HEK293 (cell line): ENCODE results near the gene GLIS1.
A peak's percentile ranks its signal among the peaks of the same experiment; 100 is the strongest.

Source experiments
- BCL11A ChIP-seq: fragments of 450-650 bp; formaldehyde crosslinking; IDR thresholded peaks from 2 replicates; pipeline ENCODE4 v1.5.1; 2016; ENCODE audit warnings: low read depth, missing biosample characterization, missing genetic modification characterization
- GLI2 ChIP-seq: fragments of 450-650 bp; formaldehyde crosslinking; IDR thresholded peaks from 2 replicates; pipeline ENCODE4; 2017; ENCODE audit warnings: missing biosample characterization, missing genetic modification characterization, low read depth, borderline replicate concordance
- KLF1 ChIP-seq: fragments of 450-650 bp; formaldehyde crosslinking; IDR thresholded peaks from 2 replicates; pipeline ENCODE4 v1.5.1; 2016; ENCODE audit warnings: missing biosample characterization, missing genetic modification characterization
- KLF7 ChIP-seq: fragments of 450-650 bp; formaldehyde crosslinking; IDR thresholded peaks from 2 replicates; pipeline ENCODE4 v1.5.1; 2016; ENCODE audit warnings: missing biosample characterization, missing genetic modification characterization, borderline replicate concordance
- PRDM1 ChIP-seq: fragments of 450-650 bp; formaldehyde crosslinking; IDR thresholded peaks from 2 replicates; pipeline ENCODE4; 2016; ENCODE audit warnings: missing biosample characterization, missing genetic modification characterization
- SP3 ChIP-seq: fragments of 450-650 bp; formaldehyde crosslinking; IDR thresholded peaks from 2 replicates; pipeline ENCODE4 v1.5.1; 2016; ENCODE audit warnings: missing biosample characterization, missing genetic modification characterization
- WT1 ChIP-seq: fragments of 450-650 bp; formaldehyde crosslinking; IDR thresholded peaks from 2 replicates; pipeline ENCODE4 v1.5.1; 2016; ENCODE audit warnings: missing biosample characterization, missing genetic modification characterization
- YY1 ChIP-seq: fragments of 450-650 bp; formaldehyde crosslinking; IDR thresholded peaks from 2 replicates; pipeline ENCODE4 v1.5.1; 2018; ENCODE audit warnings: missing biosample characterization, missing genetic modification characterization
- ZBTB17 ChIP-seq: fragments of 450-650 bp; formaldehyde crosslinking; IDR thresholded peaks from 2 replicates; pipeline ENCODE4 v1.5.1; 2016; ENCODE audit warnings: missing biosample characterization, missing genetic modification characterization
- ZFP41 ChIP-seq: fragments of 450-650 bp; formaldehyde crosslinking; IDR thresholded peaks from 2 replicates; pipeline ENCODE4 v1.5.1; 2016; ENCODE audit warnings: missing biosample characterization, missing genetic modification characterization, borderline replicate concordance
- ZFP69B ChIP-seq: fragments of 450-650 bp; formaldehyde crosslinking; IDR thresholded peaks from 2 replicates; pipeline ENCODE4 v1.5.1; 2016; ENCODE audit warnings: missing biosample characterization, missing genetic modification characterization
- ZNF2 ChIP-seq: fragments of 450-650 bp; formaldehyde crosslinking; IDR thresholded peaks from 2 replicates; pipeline ENCODE4 v1.5.1; 2016; ENCODE audit warnings: missing biosample characterization, missing genetic modification characterization
- ZNF394 ChIP-seq: fragments of 450-650 bp; formaldehyde crosslinking; IDR thresholded peaks from 2 replicates; pipeline ENCODE4 v1.5.1; 2016; ENCODE audit warnings: missing biosample characterization, missing genetic modification characterization, mild to moderate bottlenecking, moderate library complexity, borderline replicate concordance
- ZNF521 ChIP-seq: fragments of 450-650 bp; formaldehyde crosslinking; IDR thresholded peaks from 2 replicates; pipeline ENCODE4 v1.5.1; 2017; ENCODE audit warnings: missing biosample characterization, mild to moderate bottlenecking, missing genetic modification characterization
- ZNF707 ChIP-seq: fragments of 450-650 bp; formaldehyde crosslinking; IDR thresholded peaks from 2 replicates; pipeline ENCODE4 v1.5.1; 2016; ENCODE audit warnings: missing biosample characterization, missing genetic modification characterization
- ZNF777 ChIP-seq: fragments of 450-650 bp; formaldehyde crosslinking; IDR thresholded peaks from 2 replicates; pipeline ENCODE4 v1.5.1; 2017; ENCODE audit warnings: missing biosample characterization, missing genetic modification characterization, borderline replicate concordance
- TF ChIP-seq, protein P1 (sequence below): fragments of 450-650 bp; formaldehyde crosslinking; conservative IDR thresholded peaks from 2 replicates; pipeline ENCODE4 v1.5.1; 2016; ENCODE audit warnings: low read depth, missing biosample characterization, missing genetic modification characterization
- TF ChIP-seq, protein P2 (sequence below): fragments of 450-650 bp; formaldehyde crosslinking; IDR thresholded peaks from 2 replicates; pipeline ENCODE4; 2016; ENCODE audit warnings: missing biosample characterization, missing genetic modification characterization
- TF ChIP-seq, protein P3 (sequence below): fragments of 450-650 bp; formaldehyde crosslinking; IDR thresholded peaks from 2 replicates; pipeline ENCODE4 v1.5.1; 2016; ENCODE audit warnings: missing biosample characterization, missing genetic modification characterization
- TF ChIP-seq, protein P4 (sequence below): fragments of 450-650 bp; formaldehyde crosslinking; IDR thresholded peaks from 2 replicates; pipeline ENCODE4 v1.5.1; 2017; ENCODE audit warnings: missing biosample characterization, missing genetic modification characterization
- TF ChIP-seq, protein P5 (sequence below): fragments of 450-650 bp; formaldehyde crosslinking; IDR thresholded peaks from 2 replicates; pipeline ENCODE4 v1.5.1; 2016; ENCODE audit warnings: missing biosample characterization, missing genetic modification characterization, borderline replicate concordance
- TF ChIP-seq, protein P6 (sequence below): fragments of 450-650 bp; formaldehyde crosslinking; IDR thresholded peaks from 2 replicates; pipeline ENCODE4 v1.5.1; 2016; ENCODE audit warnings: missing biosample characterization, missing genetic modification characterization, borderline replicate concordance

GLIS1 gene

DNA sequence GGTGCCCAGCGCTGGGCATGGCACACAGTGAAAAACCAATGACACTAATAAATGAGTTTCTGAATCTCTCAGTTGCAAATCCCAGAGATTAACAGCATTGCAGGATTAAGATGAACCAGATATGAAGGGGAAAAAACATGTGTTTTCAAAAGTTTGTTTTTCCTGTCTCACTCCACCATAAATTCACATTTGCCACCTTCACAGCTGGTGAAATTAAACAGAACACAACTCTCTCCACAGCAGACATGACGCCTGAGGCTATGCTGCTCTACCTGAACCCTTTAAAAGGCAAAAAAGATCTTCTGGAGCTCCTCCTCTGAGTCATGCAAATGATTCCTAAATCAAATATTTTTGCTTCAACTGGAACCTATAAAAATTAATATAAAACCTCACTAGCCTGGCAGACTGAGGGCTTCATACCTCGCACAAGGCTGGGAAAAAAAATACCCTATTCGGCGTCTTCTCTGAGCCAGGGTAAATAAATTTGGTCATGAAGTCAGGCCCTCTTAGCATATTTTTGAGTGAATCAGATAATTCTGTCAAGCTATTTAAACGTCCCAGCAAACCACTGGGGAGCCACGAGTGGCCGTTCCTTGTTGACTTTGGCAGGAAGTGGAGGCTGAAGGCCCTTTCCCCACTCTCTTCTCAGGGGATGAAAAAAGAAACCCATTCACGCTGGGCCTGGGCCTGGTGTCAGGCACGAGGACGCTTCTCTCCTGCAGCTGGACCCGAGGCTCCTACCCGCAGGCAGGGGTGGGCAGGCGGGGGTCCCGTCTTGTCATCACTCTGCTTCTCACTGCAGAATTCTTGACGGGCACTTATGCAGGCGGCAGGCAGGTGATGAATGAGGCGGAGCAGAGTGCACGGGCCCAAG, 226.8 kb downstream of the GLIS1 start (continued):
- TF ChIP-seq, protein P1, sequence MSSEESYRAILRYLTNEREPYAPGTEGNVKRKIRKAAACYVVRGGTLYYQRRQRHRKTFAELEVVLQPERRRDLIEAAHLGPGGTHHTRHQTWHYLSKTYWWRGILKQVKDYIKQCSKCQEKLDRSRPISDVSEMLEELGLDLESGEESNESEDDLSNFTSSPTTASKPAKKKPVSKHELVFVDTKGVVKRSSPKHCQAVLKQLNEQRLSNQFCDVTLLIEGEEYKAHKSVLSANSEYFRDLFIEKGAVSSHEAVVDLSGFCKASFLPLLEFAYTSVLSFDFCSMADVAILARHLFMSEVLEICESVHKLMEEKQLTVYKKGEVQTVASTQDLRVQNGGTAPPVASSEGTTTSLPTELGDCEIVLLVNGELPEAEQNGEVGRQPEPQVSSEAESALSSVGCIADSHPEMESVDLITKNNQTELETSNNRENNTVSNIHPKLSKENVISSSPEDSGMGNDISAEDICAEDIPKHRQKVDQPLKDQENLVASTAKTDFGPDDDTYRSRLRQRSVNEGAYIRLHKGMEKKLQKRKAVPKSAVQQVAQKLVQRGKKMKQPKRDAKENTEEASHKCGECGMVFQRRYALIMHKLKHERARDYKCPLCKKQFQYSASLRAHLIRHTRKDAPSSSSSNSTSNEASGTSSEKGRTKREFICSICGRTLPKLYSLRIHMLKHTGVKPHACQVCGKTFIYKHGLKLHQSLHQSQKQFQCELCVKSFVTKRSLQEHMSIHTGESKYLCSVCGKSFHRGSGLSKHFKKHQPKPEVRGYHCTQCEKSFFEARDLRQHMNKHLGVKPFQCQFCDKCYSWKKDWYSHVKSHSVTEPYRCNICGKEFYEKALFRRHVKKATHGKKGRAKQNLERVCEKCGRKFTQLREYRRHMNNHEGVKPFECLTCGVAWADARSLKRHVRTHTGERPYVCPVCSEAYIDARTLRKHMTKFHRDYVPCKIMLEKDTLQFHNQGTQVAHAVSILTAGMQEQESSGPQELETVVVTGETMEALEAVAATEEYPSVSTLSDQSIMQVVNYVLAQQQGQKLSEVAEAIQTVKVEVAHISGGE (tag by site-specific recombination): no peak
- TF ChIP-seq, protein P2, sequence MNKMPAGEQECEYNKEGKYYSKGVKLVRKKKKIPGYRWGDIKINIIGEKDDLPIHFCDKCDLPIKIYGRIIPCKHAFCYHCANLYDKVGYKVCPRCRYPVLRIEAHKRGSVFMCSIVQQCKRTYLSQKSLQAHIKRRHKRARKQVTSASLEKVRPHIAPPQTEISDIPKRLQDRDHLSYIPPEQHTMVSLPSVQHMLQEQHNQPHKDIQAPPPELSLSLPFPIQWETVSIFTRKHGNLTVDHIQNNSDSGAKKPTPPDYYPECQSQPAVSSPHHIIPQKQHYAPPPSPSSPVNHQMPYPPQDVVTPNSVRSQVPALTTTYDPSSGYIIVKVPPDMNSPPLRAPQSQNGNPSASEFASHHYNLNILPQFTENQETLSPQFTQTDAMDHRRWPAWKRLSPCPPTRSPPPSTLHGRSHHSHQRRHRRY (tag by site-specific recombination): no peak
- 0 out of 2 replicates have a peak, but pooled peaks have one; percentile 8 for TF ChIP-seq BCL11A
- peak; percentile 38; the same call in 1 of the 2 replicates for TF ChIP-seq ZFP69B
- TF ChIP-seq SP3 (tag by site-specific recombination): no peak
- no peak for TF ChIP-seq YY1 (tag by site-specific recombination)
- TF ChIP-seq, protein P3, sequence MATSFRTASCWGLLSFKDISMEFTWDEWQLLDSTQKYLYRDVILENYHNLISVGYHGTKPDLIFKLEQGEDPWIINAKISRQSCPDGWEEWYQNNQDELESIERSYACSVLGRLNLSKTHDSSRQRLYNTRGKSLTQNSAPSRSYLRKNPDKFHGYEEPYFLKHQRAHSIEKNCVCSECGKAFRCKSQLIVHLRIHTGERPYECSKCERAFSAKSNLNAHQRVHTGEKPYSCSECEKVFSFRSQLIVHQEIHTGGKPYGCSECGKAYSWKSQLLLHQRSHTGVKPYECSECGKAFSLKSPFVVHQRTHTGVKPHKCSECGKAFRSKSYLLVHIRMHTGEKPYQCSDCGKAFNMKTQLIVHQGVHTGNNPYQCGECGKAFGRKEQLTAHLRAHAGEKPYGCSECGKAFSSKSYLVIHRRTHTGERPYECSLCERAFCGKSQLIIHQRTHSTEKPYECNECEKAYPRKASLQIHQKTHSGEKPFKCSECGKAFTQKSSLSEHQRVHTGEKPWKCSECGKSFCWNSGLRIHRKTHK (tag by site-specific recombination): no peak
- no peak for TF ChIP-seq GLI2 (tag by site-specific recombination)
- TF ChIP-seq, protein P4, sequence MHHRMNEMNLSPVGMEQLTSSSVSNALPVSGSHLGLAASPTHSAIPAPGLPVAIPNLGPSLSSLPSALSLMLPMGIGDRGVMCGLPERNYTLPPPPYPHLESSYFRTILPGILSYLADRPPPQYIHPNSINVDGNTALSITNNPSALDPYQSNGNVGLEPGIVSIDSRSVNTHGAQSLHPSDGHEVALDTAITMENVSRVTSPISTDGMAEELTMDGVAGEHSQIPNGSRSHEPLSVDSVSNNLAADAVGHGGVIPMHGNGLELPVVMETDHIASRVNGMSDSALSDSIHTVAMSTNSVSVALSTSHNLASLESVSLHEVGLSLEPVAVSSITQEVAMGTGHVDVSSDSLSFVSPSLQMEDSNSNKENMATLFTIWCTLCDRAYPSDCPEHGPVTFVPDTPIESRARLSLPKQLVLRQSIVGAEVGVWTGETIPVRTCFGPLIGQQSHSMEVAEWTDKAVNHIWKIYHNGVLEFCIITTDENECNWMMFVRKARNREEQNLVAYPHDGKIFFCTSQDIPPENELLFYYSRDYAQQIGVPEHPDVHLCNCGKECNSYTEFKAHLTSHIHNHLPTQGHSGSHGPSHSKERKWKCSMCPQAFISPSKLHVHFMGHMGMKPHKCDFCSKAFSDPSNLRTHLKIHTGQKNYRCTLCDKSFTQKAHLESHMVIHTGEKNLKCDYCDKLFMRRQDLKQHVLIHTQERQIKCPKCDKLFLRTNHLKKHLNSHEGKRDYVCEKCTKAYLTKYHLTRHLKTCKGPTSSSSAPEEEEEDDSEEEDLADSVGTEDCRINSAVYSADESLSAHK (tag by site-specific recombination): 0 out of 2 replicates have a peak, but pooled peaks have one; percentile 18
- no peak for TF ChIP-seq KLF7 (tag by site-specific recombination)
- no peak for TF ChIP-seq PRDM1 (tag by site-specific recombination)
- no peak for TF ChIP-seq ZNF2 (tag by site-specific recombination)
- TF ChIP-seq, protein P5, sequence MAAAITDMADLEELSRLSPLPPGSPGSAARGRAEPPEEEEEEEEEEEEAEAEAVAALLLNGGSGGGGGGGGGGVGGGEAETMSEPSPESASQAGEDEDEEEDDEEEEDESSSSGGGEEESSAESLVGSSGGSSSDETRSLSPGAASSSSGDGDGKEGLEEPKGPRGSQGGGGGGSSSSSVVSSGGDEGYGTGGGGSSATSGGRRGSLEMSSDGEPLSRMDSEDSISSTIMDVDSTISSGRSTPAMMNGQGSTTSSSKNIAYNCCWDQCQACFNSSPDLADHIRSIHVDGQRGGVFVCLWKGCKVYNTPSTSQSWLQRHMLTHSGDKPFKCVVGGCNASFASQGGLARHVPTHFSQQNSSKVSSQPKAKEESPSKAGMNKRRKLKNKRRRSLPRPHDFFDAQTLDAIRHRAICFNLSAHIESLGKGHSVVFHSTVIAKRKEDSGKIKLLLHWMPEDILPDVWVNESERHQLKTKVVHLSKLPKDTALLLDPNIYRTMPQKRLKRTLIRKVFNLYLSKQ (tag by site-specific recombination): no peak
- TF ChIP-seq, protein P6, sequence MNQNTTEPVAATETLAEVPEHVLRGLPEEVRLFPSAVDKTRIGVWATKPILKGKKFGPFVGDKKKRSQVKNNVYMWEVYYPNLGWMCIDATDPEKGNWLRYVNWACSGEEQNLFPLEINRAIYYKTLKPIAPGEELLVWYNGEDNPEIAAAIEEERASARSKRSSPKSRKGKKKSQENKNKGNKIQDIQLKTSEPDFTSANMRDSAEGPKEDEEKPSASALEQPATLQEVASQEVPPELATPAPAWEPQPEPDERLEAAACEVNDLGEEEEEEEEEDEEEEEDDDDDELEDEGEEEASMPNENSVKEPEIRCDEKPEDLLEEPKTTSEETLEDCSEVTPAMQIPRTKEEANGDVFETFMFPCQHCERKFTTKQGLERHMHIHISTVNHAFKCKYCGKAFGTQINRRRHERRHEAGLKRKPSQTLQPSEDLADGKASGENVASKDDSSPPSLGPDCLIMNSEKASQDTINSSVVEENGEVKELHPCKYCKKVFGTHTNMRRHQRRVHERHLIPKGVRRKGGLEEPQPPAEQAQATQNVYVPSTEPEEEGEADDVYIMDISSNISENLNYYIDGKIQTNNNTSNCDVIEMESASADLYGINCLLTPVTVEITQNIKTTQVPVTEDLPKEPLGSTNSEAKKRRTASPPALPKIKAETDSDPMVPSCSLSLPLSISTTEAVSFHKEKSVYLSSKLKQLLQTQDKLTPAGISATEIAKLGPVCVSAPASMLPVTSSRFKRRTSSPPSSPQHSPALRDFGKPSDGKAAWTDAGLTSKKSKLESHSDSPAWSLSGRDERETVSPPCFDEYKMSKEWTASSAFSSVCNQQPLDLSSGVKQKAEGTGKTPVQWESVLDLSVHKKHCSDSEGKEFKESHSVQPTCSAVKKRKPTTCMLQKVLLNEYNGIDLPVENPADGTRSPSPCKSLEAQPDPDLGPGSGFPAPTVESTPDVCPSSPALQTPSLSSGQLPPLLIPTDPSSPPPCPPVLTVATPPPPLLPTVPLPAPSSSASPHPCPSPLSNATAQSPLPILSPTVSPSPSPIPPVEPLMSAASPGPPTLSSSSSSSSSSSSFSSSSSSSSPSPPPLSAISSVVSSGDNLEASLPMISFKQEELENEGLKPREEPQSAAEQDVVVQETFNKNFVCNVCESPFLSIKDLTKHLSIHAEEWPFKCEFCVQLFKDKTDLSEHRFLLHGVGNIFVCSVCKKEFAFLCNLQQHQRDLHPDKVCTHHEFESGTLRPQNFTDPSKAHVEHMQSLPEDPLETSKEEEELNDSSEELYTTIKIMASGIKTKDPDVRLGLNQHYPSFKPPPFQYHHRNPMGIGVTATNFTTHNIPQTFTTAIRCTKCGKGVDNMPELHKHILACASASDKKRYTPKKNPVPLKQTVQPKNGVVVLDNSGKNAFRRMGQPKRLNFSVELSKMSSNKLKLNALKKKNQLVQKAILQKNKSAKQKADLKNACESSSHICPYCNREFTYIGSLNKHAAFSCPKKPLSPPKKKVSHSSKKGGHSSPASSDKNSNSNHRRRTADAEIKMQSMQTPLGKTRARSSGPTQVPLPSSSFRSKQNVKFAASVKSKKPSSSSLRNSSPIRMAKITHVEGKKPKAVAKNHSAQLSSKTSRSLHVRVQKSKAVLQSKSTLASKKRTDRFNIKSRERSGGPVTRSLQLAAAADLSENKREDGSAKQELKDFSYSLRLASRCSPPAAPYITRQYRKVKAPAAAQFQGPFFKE: no peak
- no peak for TF ChIP-seq ZNF777 (tag by site-specific recombination)
- no peak for TF ChIP-seq ZNF521
- peak; percentile 60 for TF ChIP-seq ZBTB17
- TF ChIP-seq ZNF707 (tag by site-specific recombination): no peak
- TF ChIP-seq KLF1: no peak
- TF ChIP-seq ZFP41 (tag by site-specific recombination): no peak
- TF ChIP-seq ZNF394 (tag by site-specific recombination): no peak
- no peak; the same call in 1 of the 2 replicates for TF ChIP-seq WT1 (tag by site-specific recombination)
